ENCODE measurements around the gene SPTSSA. TPM values are rescaled to one million over a fixed set of nuclear protein-coding genes. Genes with fewer than 3 reads are reported as not detected.
A peak's percentile ranks its signal among the peaks of the same experiment; 100 is the strongest.

SPTSSA gene
- polyA plus RNA-seq, 1 of the 3 experiments (the other 2 are of a cell fraction) = 39.5 TPM

GRCh38 chr14:34425095-34425851 lies 36.8 kb downstream of the SPTSSA start (continued):
- TF ChIP-seq PBX3 (IDR thresholded peaks at IDR 0.05) = no peak

- CTCF ChIA-PET = interaction anchor here (0.8 to 1.6 kb wide), 3 partner anchors 15 to 93 kb away, joined by 3 to 5 read pairs (median 4); no protein-coding TSS in a partner anchor
- TF ChIP-seq ZBTB33 (IDR thresholded peaks at IDR 0.05; ENCODE audit: borderline replicate concordance, low read depth) (no peak), JUND (IDR thresholded peaks at IDR 0.05) (no peak), RCOR1 (IDR thresholded peaks at IDR 0.05; ENCODE audit: low read length) (no peak), MAX (IDR thresholded peaks at IDR 0.05; ENCODE audit: low read depth) (no peak), CHD2 (IDR thresholded peaks at IDR 0.05; ENCODE audit: low read length, partially characterized antibody) (no peak), RXRA (IDR thresholded peaks at IDR 0.05; ENCODE audit: borderline replicate concordance, low read depth) (no peak), TCF12 (IDR thresholded peaks at IDR 0.05) (no peak)
- H3K27ac ChIP-seq (ENCODE audit: low read depth in 2 of 2, low read length in 1 of 2) = no peak overlapping the region
Observed at GRCh38 chr14:34424488-34424887, 37.6 kb downstream of the SPTSSA start.

GRCh38 chr14:34423445-34423844 lies 38.6 kb downstream of the SPTSSA start:
- DNase-seq = peak; percentile 78
- Histone ChIP-seq H3F3A (replicated peaks; ENCODE audit: insufficient read depth) (no peaks in the 10 kb centered on the region), H3K9ac (no peak overlapping the region), H3K4me2 (no peak overlapping the region), H3K4me3 (ENCODE audit: low read depth in 2 of 2, low read length in 1 of 2) (no peak overlapping the region), H3K79me2 (ENCODE audit: insufficient read depth) (no peaks in the 10 kb centered on the region), H3K36me3 (replicated peaks in 1 of 2; ENCODE audit: control insufficient read depth in 1 of 2, insufficient read depth in 2 of 2, low read length in 1 of 2) (no peaks in the 10 kb centered on the region), H3K9me3 (no peaks in the 10 kb centered on the region; the same call in 1 of the 2 replicates), H3K4me1 (ENCODE audit: control insufficient read depth in 1 of 2, insufficient read depth in 2 of 2, low read depth in 1 of 2, low read length in 1 of 2) (peaks cover 0 to 4% of the 10 kb centered on the region in 2 experiments; a peak in 1 of 4 replicates), H3K27ac (ENCODE audit: low read depth in 2 of 2, low read length in 1 of 2) (peak overlapping the region in 1 of 2 experiments; percentile 73; a peak in 1 of 4 replicates), H2AFZ (ENCODE audit: low read depth) (no peak overlapping the region), H3K9me2 (no peaks in the 10 kb centered on the region), H4K20me1 (ENCODE audit: insufficient read depth) (no peaks in the 10 kb centered on the region), H3K27me3 (ENCODE audit: insufficient read depth) (no peaks in the 10 kb centered on the region)
- CTCF ChIA-PET = interaction anchor here (0.8 to 1.5 kb wide), 3 partner anchors 9 to 92 kb away, joined by 3 to 4 read pairs (median 3); no protein-coding TSS in a partner anchor
- POLR2A ChIA-PET = no interaction called here
- 18% methylated on average over 2 of the region's 2 CpGs for WGBS (ENCODE audit: low lambda C conversion rate)
- TF ChIP-seq CHD2 (IDR thresholded peaks at IDR 0.05; ENCODE audit: low read length, partially characterized antibody) (peak; percentile 48), SMC3 (IDR thresholded peaks at IDR 0.05; ENCODE audit: low read depth, low read length) (no peak), NFIC (IDR thresholded peaks at IDR 0.05; ENCODE audit: borderline replicate concordance) (no peak), USF1 (IDR thresholded peaks at IDR 0.05; ENCODE audit: borderline replicate concordance, low read depth) (no peak), FOXJ3 (CRISPR knock-in tag; IDR thresholded peaks at IDR 0.05) (peak; percentile 73), PBX3 (IDR thresholded peaks at IDR 0.05) (no peak), JUND (IDR thresholded peaks at IDR 0.05) (no peak), RFX5 (IDR thresholded peaks at IDR 0.05; ENCODE audit: low read length) (no peak), TCF12 (IDR thresholded peaks at IDR 0.05) (no peak), TEAD4 (IDR thresholded peaks at IDR 0.05; ENCODE audit: borderline replicate concordance, insufficient read depth) (no peak), GABPA (IDR thresholded peaks at IDR 0.05; ENCODE audit: low read depth) (no peak), MEF2A (IDR thresholded peaks at IDR 0.05; ENCODE audit: borderline replicate concordance, low read depth) (no peak), MAX (IDR thresholded peaks at IDR 0.05; ENCODE audit: low read depth) (no peak), YY1 (IDR thresholded peaks at IDR 0.05; ENCODE audit: low read depth) (no peak), EZH2phosphoT487 (IDR thresholded peaks at IDR 0.05; ENCODE audit: borderline replicate concordance, low read depth) (no peak), RXRA (IDR thresholded peaks at IDR 0.05; ENCODE audit: borderline replicate concordance, low read depth) (no peak)

More at GRCh38 chr14:34424488-34424887, 37.6 kb downstream of the SPTSSA start:
- peaks cover 0 to 4% of the 10 kb centered on the region in 2 experiments; a peak in 1 of 4 replicates for H3K4me1 ChIP-seq (ENCODE audit: control insufficient read depth in 1 of 2, insufficient read depth in 2 of 2, low read depth in 1 of 2, low read length in 1 of 2)
- no peaks in the 10 kb centered on the region for H3K36me3 ChIP-seq (replicated peaks in 1 of 2; ENCODE audit: control insufficient read depth in 1 of 2, insufficient read depth in 2 of 2, low read length in 1 of 2)
- no peaks in the 10 kb centered on the region for H4K20me1 ChIP-seq (ENCODE audit: insufficient read depth)
- H3K9me3 ChIP-seq = no peaks in the 10 kb centered on the region; the same call in 1 of the 2 replicates
- H3K9ac ChIP-seq = no peak overlapping the region
- H3K4me2 ChIP-seq = no peak overlapping the region
- no peak for DNase-seq
- H2AFZ ChIP-seq (ENCODE audit: low read depth) = no peak overlapping the region
- no peaks in the 10 kb centered on the region for H3F3A ChIP-seq (replicated peaks; ENCODE audit: insufficient read depth)
- POLR2A ChIA-PET = no interaction called here
- no peaks in the 10 kb centered on the region for H3K9me2 ChIP-seq
- WGBS (ENCODE audit: low lambda C conversion rate) = 66% methylated on average over 2 of the region's 2 CpGs
- no peaks in the 10 kb centered on the region for H3K27me3 ChIP-seq (ENCODE audit: insufficient read depth)
- H3K79me2 ChIP-seq (ENCODE audit: insufficient read depth) = no peaks in the 10 kb centered on the region
- no peak overlapping the region for H3K4me3 ChIP-seq (ENCODE audit: low read depth in 2 of 2, low read length in 1 of 2)

All from SK-N-SH (cell line).